Measurements from ENCODE around the gene EIF4G3.
"Not testable (repeated sequence)": the region's sequence is repeated elsewhere in the genome, so short reads cannot be mapped to it uniquely, and the experiment has no call there.

EIF4G3 gene

DNA sequence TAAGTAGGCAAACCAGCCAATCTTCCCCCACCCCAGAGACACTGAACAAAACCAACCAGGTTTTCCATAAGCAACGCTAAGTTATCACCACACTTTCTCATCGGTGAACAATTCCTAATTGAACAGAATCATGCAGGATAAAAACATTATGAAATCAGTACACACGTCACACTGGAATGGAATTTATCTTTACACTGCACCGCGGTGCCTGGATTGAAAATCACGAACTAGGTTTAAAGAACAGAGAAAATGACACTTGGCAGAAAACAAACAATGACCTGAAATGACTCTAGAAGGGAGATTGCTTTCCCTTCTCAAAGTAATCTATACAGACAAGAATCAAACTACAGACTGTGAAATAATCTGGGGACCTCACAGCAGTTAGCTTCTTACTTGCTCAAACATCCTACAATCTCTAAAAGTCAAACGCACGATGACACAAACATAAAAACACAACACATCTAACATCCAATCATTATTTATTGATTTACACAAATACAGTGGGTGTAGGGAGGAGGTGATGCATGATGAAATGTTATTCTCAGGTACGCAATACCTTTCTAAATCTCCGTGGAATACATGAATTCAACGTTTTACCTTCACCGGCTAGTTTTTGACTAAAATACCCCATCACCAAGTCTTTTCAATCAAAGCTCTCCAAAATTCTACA, 1.9 kb downstream of the EIF4G3 start:
- peaks cover 20 to 33% of the 10 kb centered on the region in 2 donors for H3K4me1 Mint-ChIP-seq
- H3K27me3 Mint-ChIP-seq: no peaks in the 10 kb centered on the region
- peak overlapping the region; percentile 98 for H3K27ac Mint-ChIP-seq
- peak overlapping the region; percentile 94 to 99 for H3K4me3 Mint-ChIP-seq
- H3K36me3 Mint-ChIP-seq: peaks cover 18 to 27% of the 10 kb centered on the region in 2 donors
- DNase-seq: no peak
- no peak for ATAC-seq (replicated peaks)
- H3K9me3 Mint-ChIP-seq: no peaks in the 10 kb centered on the region

DNA sequence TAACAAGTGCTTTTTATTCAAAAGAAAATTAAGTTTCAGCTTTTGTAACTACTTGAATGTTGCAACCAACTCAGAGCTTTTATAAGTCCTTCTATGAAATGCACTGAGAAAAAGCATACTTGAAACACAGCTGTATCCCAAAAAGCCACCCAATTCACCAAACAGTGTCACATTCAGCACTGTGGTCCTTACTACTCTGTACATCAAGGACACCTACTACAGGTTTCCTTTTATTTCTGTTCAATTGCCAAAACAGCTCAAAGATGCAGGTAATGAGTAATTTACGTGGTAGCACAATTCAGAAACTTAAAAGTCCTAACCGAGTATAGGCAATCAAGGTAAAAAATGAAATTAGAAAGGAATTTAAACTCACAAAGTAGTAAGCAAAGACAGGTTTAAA, 2.5 kb downstream of the EIF4G3 start:
- no peak for ATAC-seq (replicated peaks)
- Mint-ChIP-seq H3K4me3 (peak overlapping the region; percentile 94 to 99), H3K4me1 (peaks cover 20 to 33% of the 10 kb centered on the region in 2 donors), H3K27me3 (no peaks in the 10 kb centered on the region), H3K36me3 (peaks cover 18 to 27% of the 10 kb centered on the region in 2 donors), H3K27ac (no peak overlapping the region), H3K9me3 (no peaks in the 10 kb centered on the region)
- DNase-seq: no peak

DNA sequence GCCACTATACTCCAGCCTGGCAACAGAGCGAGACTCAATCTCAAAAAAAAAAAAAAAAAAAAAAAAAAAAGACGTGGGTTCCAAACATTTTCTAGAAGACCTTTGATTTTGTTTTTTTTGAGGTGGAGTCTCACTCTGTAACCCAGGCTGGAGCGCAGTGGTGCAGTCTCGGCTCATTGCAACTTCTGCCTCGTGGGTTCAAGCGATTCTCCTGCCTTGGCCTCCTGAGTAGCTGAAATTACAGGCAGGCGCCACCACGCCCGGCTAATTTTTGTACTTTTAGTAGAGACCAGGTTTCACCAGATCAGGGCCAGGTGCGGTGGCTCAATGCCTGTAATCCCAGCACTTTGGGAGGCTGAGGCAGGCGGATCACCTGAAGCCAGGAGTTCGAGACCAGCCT, 3.6 kb downstream of the EIF4G3 start:
- not testable (repeated sequence) for H3K27ac Mint-ChIP-seq; ATAC-seq (replicated peaks); H3K9me3 Mint-ChIP-seq; H3K27me3 Mint-ChIP-seq; DNase-seq; H3K4me3 Mint-ChIP-seq
- Mint-ChIP-seq H3K36me3 (peaks cover 23 to 30% of the 10 kb centered on the region in 2 donors), H3K4me1 (peaks cover 20 to 33% of the 10 kb centered on the region in 2 donors)

DNA sequence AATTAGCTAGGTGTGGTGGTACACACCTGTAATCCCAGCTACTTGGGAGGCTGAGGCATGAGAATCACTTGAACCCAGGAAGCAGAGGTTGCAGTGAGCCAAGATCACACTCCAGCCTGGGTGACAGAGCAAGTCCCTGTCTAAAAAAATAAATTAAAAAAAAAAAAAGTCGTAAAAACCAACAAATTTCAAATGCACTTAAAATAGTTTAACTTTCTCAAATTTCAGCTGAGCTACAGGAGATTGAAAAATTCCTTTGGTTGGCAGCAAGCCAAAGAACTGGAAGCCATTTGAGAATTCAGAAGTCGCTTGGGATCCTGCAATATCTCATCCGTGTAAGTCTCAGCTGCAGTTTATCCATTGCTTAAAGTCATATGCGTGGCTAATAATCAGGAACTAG, 5.9 kb downstream of the EIF4G3 start:
- ATAC-seq (replicated peaks); H3K27me3 Mint-ChIP-seq; H3K27ac Mint-ChIP-seq; H3K9me3 Mint-ChIP-seq; H3K4me3 Mint-ChIP-seq; DNase-seq: not testable (repeated sequence)
- peaks cover 25 to 42% of the 10 kb centered on the region in 2 donors for H3K4me1 Mint-ChIP-seq
- H3K36me3 Mint-ChIP-seq: peaks cover 33 to 44% of the 10 kb centered on the region in 2 donors

- H3K4me3 Mint-ChIP-seq: no peak overlapping the region
- no peak overlapping the region for H3K27ac Mint-ChIP-seq
- no peaks in the 10 kb centered on the region for H3K27me3 Mint-ChIP-seq
- peaks cover 36 to 47% of the 10 kb centered on the region in 2 donors for H3K36me3 Mint-ChIP-seq
- DNase-seq (no peak), ATAC-seq (replicated peaks) (no peak)
- H3K4me1 Mint-ChIP-seq: peaks cover 25 to 39% of the 10 kb centered on the region in 2 donors
- H3K9me3 Mint-ChIP-seq: peaks cover 0 to 4% of the 10 kb centered on the region in 2 donors
Measured at GRCh38 chr1:21168444-21168843, 8.3 kb downstream of the EIF4G3 start.

DNA sequence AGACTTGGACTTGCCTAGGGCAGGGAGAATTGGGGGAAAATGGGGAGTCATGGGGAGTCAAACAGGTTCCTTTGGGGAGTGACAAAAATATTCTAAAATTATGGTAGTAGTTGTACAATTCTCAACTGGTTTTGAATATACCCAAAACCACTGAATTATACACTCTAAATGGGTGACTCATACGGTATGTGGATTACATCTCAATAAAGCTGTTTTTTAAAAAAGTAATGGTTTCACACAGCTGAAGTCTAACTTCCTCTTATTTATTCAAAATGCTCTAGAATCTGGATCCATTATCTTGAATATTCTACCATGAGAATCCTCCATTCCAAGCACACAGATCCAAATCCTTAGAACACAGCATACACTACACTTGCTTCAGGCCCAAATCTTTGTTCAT, 11.1 kb downstream of the EIF4G3 start:
- H3K4me1 Mint-ChIP-seq: peaks cover 20 to 34% of the 10 kb centered on the region in 2 donors
- ATAC-seq (replicated peaks) (peak; percentile 90 to 91), DNase-seq (no peak)
- peaks cover 44 to 55% of the 10 kb centered on the region in 2 donors for H3K36me3 Mint-ChIP-seq
- H3K4me3 Mint-ChIP-seq: peak overlapping the region; percentile 27 to 50
- H3K27me3 Mint-ChIP-seq: no peaks in the 10 kb centered on the region
- peak overlapping the region; percentile 80 for H3K27ac Mint-ChIP-seq
- peaks cover 0 to 4% of the 10 kb centered on the region in 2 donors for H3K9me3 Mint-ChIP-seq

GRCh38 chr1:21165076-21165475, 11.6 kb downstream of the EIF4G3 start:
- H3K4me1 Mint-ChIP-seq: peaks cover 22 to 39% of the 10 kb centered on the region in 2 donors
- no peaks in the 10 kb centered on the region for H3K27me3 Mint-ChIP-seq
- DNase-seq (no peak), ATAC-seq (replicated peaks) (no peak)
- peaks cover 0 to 4% of the 10 kb centered on the region in 2 donors for H3K9me3 Mint-ChIP-seq
- no peak overlapping the region for H3K27ac Mint-ChIP-seq
- peaks cover 44 to 54% of the 10 kb centered on the region in 2 donors for H3K36me3 Mint-ChIP-seq
- no peak overlapping the region for H3K4me3 Mint-ChIP-seq

- DNase-seq: no peak
- ATAC-seq (replicated peaks): no peak
- Mint-ChIP-seq H3K27ac (no peak overlapping the region), H3K27me3 (no peaks in the 10 kb centered on the region), H3K36me3 (peaks cover 44 to 60% of the 10 kb centered on the region in 2 donors), H3K4me3 (no peak overlapping the region), H3K9me3 (peaks cover 0 to 4% of the 10 kb centered on the region in 2 donors), H3K4me1 (peaks cover 22 to 40% of the 10 kb centered on the region in 2 donors)
Measured at GRCh38 chr1:21164266-21164665, 12.4 kb downstream of the EIF4G3 start.

- Mint-ChIP-seq H3K36me3 (peaks cover 45 to 64% of the 10 kb centered on the region in 2 donors), H3K4me1 (peaks cover 24 to 46% of the 10 kb centered on the region in 2 donors), H3K27ac (peak overlapping the region; percentile 47), H3K9me3 (peaks cover 0 to 4% of the 10 kb centered on the region in 2 donors), H3K27me3 (no peaks in the 10 kb centered on the region), H3K4me3 (peak overlapping the region in 1 of 2 donors; percentile 3)
- DNase-seq (no peak), ATAC-seq (replicated peaks) (no peak)
Measured at GRCh38 chr1:21162740-21163464, 13.8 kb downstream of the EIF4G3 start.

DNA sequence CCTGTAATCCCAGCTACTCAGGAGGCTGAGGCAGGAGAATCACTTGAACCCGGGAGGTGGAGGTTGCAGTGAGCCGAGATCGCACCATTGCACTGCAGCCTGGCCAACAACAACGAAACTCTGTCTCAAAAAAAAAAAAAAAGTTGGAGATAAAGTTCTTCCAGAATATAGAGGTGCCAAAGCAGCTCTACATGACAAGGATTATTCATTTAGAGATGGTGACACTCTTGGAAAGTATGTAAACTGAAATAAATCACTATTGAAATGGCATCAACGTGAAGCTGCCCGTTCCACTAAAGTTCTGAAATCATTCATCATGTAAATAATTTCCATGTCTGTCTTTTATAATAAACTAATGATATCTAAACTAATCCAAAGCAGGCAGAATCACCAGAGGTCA, 14.9 kb downstream of the EIF4G3 start:
- Mint-ChIP-seq H3K27me3 (no peaks in the 10 kb centered on the region), H3K36me3 (peaks cover 39 to 63% of the 10 kb centered on the region in 2 donors), H3K27ac (peak overlapping the region; percentile 9), H3K4me3 (no peak overlapping the region), H3K9me3 (peaks cover 0 to 2% of the 10 kb centered on the region in 2 donors), H3K4me1 (peaks cover 25 to 40% of the 10 kb centered on the region in 2 donors)
- ATAC-seq (replicated peaks) (no peak), DNase-seq (no peak)

- H3K9me3 Mint-ChIP-seq: no peaks in the 10 kb centered on the region
- peaks cover 25 to 37% of the 10 kb centered on the region in 2 donors for H3K4me1 Mint-ChIP-seq
- H3K4me3 Mint-ChIP-seq: no peak overlapping the region
- no peak for ATAC-seq (replicated peaks)
- H3K27ac Mint-ChIP-seq: no peak overlapping the region
- no peaks in the 10 kb centered on the region for H3K27me3 Mint-ChIP-seq
- peaks cover 35 to 58% of the 10 kb centered on the region in 2 donors for H3K36me3 Mint-ChIP-seq
- no peak for DNase-seq
Measured at GRCh38 chr1:21160263-21160796, 16.4 kb downstream of the EIF4G3 start.

DNA sequence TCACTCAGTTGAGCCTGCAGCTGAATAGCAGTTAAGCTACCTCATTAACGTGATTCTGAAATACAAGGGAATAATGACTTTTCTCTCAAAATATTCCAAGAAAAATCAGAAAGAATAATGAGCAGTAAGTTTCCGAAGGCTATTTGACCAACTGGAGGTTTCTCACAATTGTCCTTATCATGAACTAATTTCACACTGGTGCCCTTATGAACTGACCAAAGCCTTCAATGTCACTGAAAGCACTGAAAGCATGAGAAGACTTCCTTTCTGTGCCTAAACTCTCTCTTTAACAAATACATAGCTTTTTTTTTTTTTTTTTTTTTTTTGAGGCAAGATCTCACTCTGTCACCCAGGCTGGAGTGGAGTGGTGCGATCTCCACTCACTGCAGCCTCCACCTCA, 18.8 kb downstream of the EIF4G3 start:
- Mint-ChIP-seq H3K27ac (no peak overlapping the region), H3K4me3 (no peak overlapping the region), H3K9me3 (no peaks in the 10 kb centered on the region), H3K4me1 (peaks cover 16 to 22% of the 10 kb centered on the region in 2 donors), H3K36me3 (peaks cover 22 to 46% of the 10 kb centered on the region in 2 donors), H3K27me3 (no peaks in the 10 kb centered on the region)
- no peak for ATAC-seq (replicated peaks)
- no peak for DNase-seq

DNA sequence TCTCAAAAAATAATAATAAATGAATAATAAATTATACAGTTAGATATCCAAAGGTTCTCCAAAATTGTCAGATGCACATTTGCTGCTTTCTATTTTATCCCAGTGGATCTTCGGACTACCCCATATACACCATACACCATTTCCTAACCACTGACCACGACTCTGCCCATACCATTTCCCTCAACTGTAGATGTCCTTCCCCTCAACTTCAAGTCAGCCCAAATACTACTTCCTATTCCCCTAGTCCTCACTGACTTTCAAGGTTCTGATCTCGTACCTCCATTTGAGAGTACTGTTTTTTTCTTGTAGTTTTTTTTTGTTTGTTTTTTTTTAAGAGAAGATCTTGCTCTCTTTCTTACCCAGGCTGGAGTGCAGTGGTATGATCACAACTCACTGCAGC, 19.6 kb downstream of the EIF4G3 start:
- H3K27ac Mint-ChIP-seq: peak overlapping the region; percentile 31
- H3K36me3 Mint-ChIP-seq: peaks cover 21 to 44% of the 10 kb centered on the region in 2 donors
- ATAC-seq (replicated peaks) (no peak), DNase-seq (no peak)
- no peak overlapping the region for H3K4me3 Mint-ChIP-seq
- H3K27me3 Mint-ChIP-seq: no peaks in the 10 kb centered on the region
- H3K9me3 Mint-ChIP-seq: no peaks in the 10 kb centered on the region
- peaks cover 16 to 21% of the 10 kb centered on the region in 2 donors for H3K4me1 Mint-ChIP-seq

DNA sequence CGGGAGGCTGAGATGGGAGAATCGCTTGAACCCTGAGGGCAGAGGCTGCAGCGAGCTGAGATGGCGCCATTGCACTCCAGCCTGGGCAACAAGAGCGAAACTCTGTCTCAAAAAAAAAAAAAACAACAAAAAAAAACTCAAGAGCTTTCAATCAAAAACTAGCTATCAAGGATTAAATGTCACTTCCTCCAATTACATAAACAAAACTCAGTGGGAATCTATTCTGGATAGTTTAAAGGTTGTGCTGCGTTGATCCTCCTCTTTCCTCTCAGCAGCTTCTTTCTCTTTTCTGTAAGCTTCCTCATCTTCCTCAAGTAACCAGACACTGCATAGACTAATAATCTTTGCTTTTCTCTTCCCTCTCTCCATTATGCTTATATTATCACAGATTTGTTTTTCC, 20.7 kb downstream of the EIF4G3 start:
- no peak overlapping the region for H3K4me3 Mint-ChIP-seq
- peaks cover 16 to 38% of the 10 kb centered on the region in 2 donors for H3K36me3 Mint-ChIP-seq
- no peak overlapping the region for H3K27ac Mint-ChIP-seq
- H3K27me3 Mint-ChIP-seq: no peaks in the 10 kb centered on the region
- no peaks in the 10 kb centered on the region for H3K9me3 Mint-ChIP-seq
- ATAC-seq (replicated peaks) (no peak), DNase-seq (no peak)
- H3K4me1 Mint-ChIP-seq: peaks cover 16 to 21% of the 10 kb centered on the region in 2 donors

Data from stimulated activated naive B cell treated with anti-CD40 and anti-IgM and Interleukin-4, amounts not matched to agents 10 μg/mL and 1 μg/mL and 100 μg/mL, for 72 hours (primary cell).